GM10266 (cell line): ENCODE data around the gene DDAH1.

Experiments
- DNase-seq: peaks from one replicate; pipeline ENCODE4 v3.0.0; 2012; ENCODE audit errors: extremely low spot score
- CTCF ChIP-seq: IDR thresholded peaks from 2 replicates; pipeline ENCODE4 v1.5.1; 2012; ENCODE audit warnings: mild to moderate bottlenecking, low read depth; ENCODE audit not compliant: control insufficient read depth, insufficient read depth; ENCODE audit errors: missing control alignments

DDAH1 gene

GRCh38 chr1:85378534-85378933, 86.4 kb downstream of the DDAH1 start:
- TF ChIP-seq CTCF: no peak
- DNase-seq: no peak

GRCh38 chr1:85376356-85376755, 88.6 kb downstream of the DDAH1 start:
- no peak for TF ChIP-seq CTCF
- DNase-seq: no peak

GRCh38 chr1:85375493-85375892, 89.5 kb downstream of the DDAH1 start:
- TF ChIP-seq CTCF: no peak
- no peak for DNase-seq

GRCh38 chr1:85374160-85374559, 90.8 kb downstream of the DDAH1 start:
- TF ChIP-seq CTCF: no peak
- no peak for DNase-seq

GRCh38 chr1:85373378-85373708, 91.6 kb downstream of the DDAH1 start:
- DNase-seq: no peak
- no peak for TF ChIP-seq CTCF

- TF ChIP-seq CTCF: no peak
- no peak for DNase-seq
These were observed 92.1 kb downstream of the DDAH1 start for GRCh38 chr1:85372683-85373377.

- no peak for TF ChIP-seq CTCF
- no peak for DNase-seq
These were observed 93.9 kb downstream of the DDAH1 start for GRCh38 chr1:85371021-85371420.
